ENCODE measurements around the gene POFUT2. TPM values are rescaled to one million over a fixed set of nuclear protein-coding genes. Genes with fewer than 3 reads are reported as not detected.

The POFUT2 gene
- total RNA-seq, 2 experiments from 2014 or later: 17.0 to 20.5 TPM

GRCh38 chr21:45244799-45245340, 42.8 kb downstream of the POFUT2 start:
- POLR2A ChIA-PET: no interaction called here
- H3K9me3 ChIP-seq (ENCODE audit: low read length): peaks cover 9% of the 10 kb centered on the region
- H3K9me2 ChIP-seq (ENCODE audit: insufficient read depth, low read length): no peaks in the 10 kb centered on the region
- no peak overlapping the region for H2AFZ ChIP-seq (ENCODE audit: low read length)
- H3K36me3 ChIP-seq (ENCODE audit: insufficient read depth, low read length): no peaks in the 10 kb centered on the region
- H3K27ac ChIP-seq (ENCODE audit: low read depth, low read length, poor library complexity, severe bottlenecking): no peak overlapping the region
- no peak for DNase-seq (ENCODE audit: low spot score)
- intact Hi-C loops (cut with micrococcal nuclease; ENCODE audit: unreplicated experiment): no loop called here
- CTCF ChIA-PET (ENCODE audit: unreplicated experiment): no interaction called here
- H3K4me1 ChIP-seq (ENCODE audit: insufficient read depth, low read length, poor library complexity, severe bottlenecking): no peaks in the 10 kb centered on the region
- no peak overlapping the region for H3K4me2 ChIP-seq (ENCODE audit: low read length)
- TF ChIP-seq CTCF (conservative IDR thresholded peaks at IDR 0.05; ENCODE audit: low read length) (no peak), EZH2phosphoT487 (IDR thresholded peaks at IDR 0.05; ENCODE audit: borderline replicate concordance, low read depth, low read length) (no peak)
- no peaks in the 10 kb centered on the region for H3K79me2 ChIP-seq (ENCODE audit: insufficient read depth, low read depth, low read length)
- H4K20me1 ChIP-seq (ENCODE audit: insufficient read depth, low read length): no peaks in the 10 kb centered on the region
- H3K4me3 ChIP-seq (ENCODE audit: low read depth, low read length, poor library complexity, severe bottlenecking): no peak overlapping the region
- no TSS peak for BruUV-seq (replicated peaks)

GRCh38 chr21:45243603-45244002, 44.1 kb downstream of the POFUT2 start:
- no peak for TF ChIP-seq EZH2phosphoT487 (IDR thresholded peaks at IDR 0.05; ENCODE audit: borderline replicate concordance, low read depth, low read length)
- H2AFZ ChIP-seq (ENCODE audit: low read length): no peak overlapping the region
- H3K4me2 ChIP-seq (ENCODE audit: low read length): no peak overlapping the region
- H3K9me2 ChIP-seq (ENCODE audit: insufficient read depth, low read length): no peaks in the 10 kb centered on the region
- intact Hi-C loops (cut with micrococcal nuclease; ENCODE audit: unreplicated experiment): no loop called here
- no peaks in the 10 kb centered on the region for H3K79me2 ChIP-seq (ENCODE audit: insufficient read depth, low read depth, low read length)
- no peak for DNase-seq (ENCODE audit: low spot score)
- no peak overlapping the region for H3K27ac ChIP-seq (ENCODE audit: low read depth, low read length, poor library complexity, severe bottlenecking)
- ChIA-PET CTCF (ENCODE audit: unreplicated experiment) (no interaction called here), POLR2A (no interaction called here)
- H3K36me3 ChIP-seq (ENCODE audit: insufficient read depth, low read length): no peaks in the 10 kb centered on the region
- no peaks in the 10 kb centered on the region for H3K4me1 ChIP-seq (ENCODE audit: insufficient read depth, low read length, poor library complexity, severe bottlenecking)
- no peaks in the 10 kb centered on the region for H4K20me1 ChIP-seq (ENCODE audit: insufficient read depth, low read length)
- BruUV-seq (replicated peaks): no TSS peak
- H3K9me3 ChIP-seq (ENCODE audit: low read length): peaks cover 9% of the 10 kb centered on the region
- H3K4me3 ChIP-seq (ENCODE audit: low read depth, low read length, poor library complexity, severe bottlenecking): no peak overlapping the region

GRCh38 chr21:45241357-45241756, 46.3 kb downstream of the POFUT2 start:
- TF ChIP-seq EZH2phosphoT487 (IDR thresholded peaks at IDR 0.05; ENCODE audit: borderline replicate concordance, low read depth, low read length) (no peak), CTCF (conservative IDR thresholded peaks at IDR 0.05; ENCODE audit: low read length) (no peak)
- no peaks in the 10 kb centered on the region for H3K36me3 ChIP-seq (ENCODE audit: insufficient read depth, low read length)
- peaks cover 9% of the 10 kb centered on the region for H3K9me3 ChIP-seq (ENCODE audit: low read length)
- no TSS peak for BruUV-seq (replicated peaks)
- ChIA-PET CTCF (ENCODE audit: unreplicated experiment) (no interaction called here), POLR2A (no interaction called here)
- H3K9me2 ChIP-seq (ENCODE audit: insufficient read depth, low read length): no peaks in the 10 kb centered on the region
- no peak overlapping the region for H3K4me3 ChIP-seq (ENCODE audit: low read depth, low read length, poor library complexity, severe bottlenecking)
- H4K20me1 ChIP-seq (ENCODE audit: insufficient read depth, low read length): no peaks in the 10 kb centered on the region
- no peaks in the 10 kb centered on the region for H3K79me2 ChIP-seq (ENCODE audit: insufficient read depth, low read depth, low read length)
- DNase-seq (ENCODE audit: low spot score): no peak
- H3K4me2 ChIP-seq (ENCODE audit: low read length): no peak overlapping the region
- intact Hi-C loops (cut with micrococcal nuclease; ENCODE audit: unreplicated experiment): no loop called here
- no peak overlapping the region for H2AFZ ChIP-seq (ENCODE audit: low read length)
- no peak overlapping the region for H3K27ac ChIP-seq (ENCODE audit: low read depth, low read length, poor library complexity, severe bottlenecking)
- no peaks in the 10 kb centered on the region for H3K4me1 ChIP-seq (ENCODE audit: insufficient read depth, low read length, poor library complexity, severe bottlenecking)
